ENCODE results near the gene NLK.

DNA sequence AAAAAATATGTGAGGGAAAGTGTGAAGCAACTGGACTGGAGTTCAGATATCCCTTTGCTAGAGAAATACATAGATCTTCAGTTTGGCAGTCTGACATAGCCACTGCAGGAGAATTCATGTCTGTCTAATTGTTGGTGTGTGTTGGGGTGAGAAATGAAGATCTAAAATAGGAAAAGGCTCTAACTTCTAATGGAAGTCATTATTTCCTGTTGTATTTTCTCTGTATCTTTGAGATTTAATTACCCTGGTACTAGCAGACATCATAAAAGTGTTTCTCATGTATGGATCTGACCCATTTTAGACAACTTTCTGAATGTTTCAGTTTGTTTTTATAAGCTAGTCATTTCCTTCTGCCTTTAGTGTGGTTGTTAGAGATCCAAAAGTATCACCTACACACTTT is 128.3 kb downstream of the NLK start:
- TF ChIP-seq, protein P1, sequence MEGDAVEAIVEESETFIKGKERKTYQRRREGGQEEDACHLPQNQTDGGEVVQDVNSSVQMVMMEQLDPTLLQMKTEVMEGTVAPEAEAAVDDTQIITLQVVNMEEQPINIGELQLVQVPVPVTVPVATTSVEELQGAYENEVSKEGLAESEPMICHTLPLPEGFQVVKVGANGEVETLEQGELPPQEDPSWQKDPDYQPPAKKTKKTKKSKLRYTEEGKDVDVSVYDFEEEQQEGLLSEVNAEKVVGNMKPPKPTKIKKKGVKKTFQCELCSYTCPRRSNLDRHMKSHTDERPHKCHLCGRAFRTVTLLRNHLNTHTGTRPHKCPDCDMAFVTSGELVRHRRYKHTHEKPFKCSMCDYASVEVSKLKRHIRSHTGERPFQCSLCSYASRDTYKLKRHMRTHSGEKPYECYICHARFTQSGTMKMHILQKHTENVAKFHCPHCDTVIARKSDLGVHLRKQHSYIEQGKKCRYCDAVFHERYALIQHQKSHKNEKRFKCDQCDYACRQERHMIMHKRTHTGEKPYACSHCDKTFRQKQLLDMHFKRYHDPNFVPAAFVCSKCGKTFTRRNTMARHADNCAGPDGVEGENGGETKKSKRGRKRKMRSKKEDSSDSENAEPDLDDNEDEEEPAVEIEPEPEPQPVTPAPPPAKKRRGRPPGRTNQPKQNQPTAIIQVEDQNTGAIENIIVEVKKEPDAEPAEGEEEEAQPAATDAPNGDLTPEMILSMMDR (IDR thresholded peaks at IDR 0.05), result no peak
- no peak for TF ChIP-seq POLR2A (IDR thresholded peaks at IDR 0.05)
- TF ChIP-seq EP300 (IDR thresholded peaks at IDR 0.05), result no peak

Data from tibial nerve (tissue), 4 donors.